Fibroblast of villous mesenchyme (primary cell): ENCODE measurements around the gene TERC. TPM values are rescaled to one million over a fixed set of nuclear protein-coding genes. Genes with fewer than 3 reads are reported as not detected.

ENCODE experiments used
- DNase-seq: peaks from one replicate; pipeline ENCODE4 v3.0.0-alpha.2; 2010; ENCODE audit warnings: low read depth
- H3K4me3 ChIP-seq: 2 replicates; pipeline ENCODE4 v1.5.1; 2011; ENCODE audit warnings: low read depth, mild to moderate bottlenecking, low read length
- CTCF ChIP-seq: IDR thresholded peaks from 2 replicates; pipeline ENCODE4 v1.5.1; 2012; ENCODE audit warnings: low read depth, mild to moderate bottlenecking, low read length; ENCODE audit not compliant: insufficient read depth
- total RNA-seq: library from RNA; depleted of rRNA; stranded (reverse); fragments of >200 nt; gene quantifications from 2 replicates; pipeline ENCODE4 v1.2.3, GENCODE V29; 2012

The TERC gene
- total RNA-seq, 1 donor, result 175 TPM

- TF ChIP-seq CTCF, result no peak
- H3K4me3 ChIP-seq, result no peak overlapping the region
- no peak for DNase-seq
These were observed 44.5 kb upstream of the TERC start for GRCh38 chr3:169809230-169809795.

GRCh38 chr3:169804681-169805080 is 39.8 kb upstream of the TERC start:
- no peak for DNase-seq
- H3K4me3 ChIP-seq, result no peak overlapping the region
- TF ChIP-seq CTCF, result no peak

- TF ChIP-seq CTCF, result no peak
- H3K4me3 ChIP-seq, result no peak overlapping the region
- DNase-seq, result no peak
These were observed 27.5 kb upstream of the TERC start for GRCh38 chr3:169792359-169792758.

- no peak for TF ChIP-seq CTCF
- DNase-seq, result no peak
- no peak overlapping the region for H3K4me3 ChIP-seq
These were observed 26.0 kb upstream of the TERC start for GRCh38 chr3:169790687-169791429.

- no peak for TF ChIP-seq CTCF
- no peak for DNase-seq
- no peak overlapping the region for H3K4me3 ChIP-seq
These were observed 25.4 kb upstream of the TERC start for GRCh38 chr3:169790219-169790618.

GRCh38 chr3:169787791-169788190 is 22.9 kb upstream of the TERC start:
- no peak for TF ChIP-seq CTCF
- no peak for DNase-seq
- H3K4me3 ChIP-seq, result no peak overlapping the region

- H3K4me3 ChIP-seq, result no peak overlapping the region
- TF ChIP-seq CTCF, result no peak
- no peak for DNase-seq
These were observed 22.3 kb upstream of the TERC start for GRCh38 chr3:169787120-169787519.
